PC-9 (cell line): ENCODE results near the gene DMAC2. TPM values are rescaled to one million over a fixed set of nuclear protein-coding genes. Genes with fewer than 3 reads are reported as not detected.
A peak's percentile ranks its signal among the peaks of the same experiment; 100 is the strongest.

Experiments used
- BruUV-seq: library from RNA; stranded (reverse); fragments of 400-500 nt; replicated peaks from 2 replicates; lab custom pipeline; 2021; lab: Mats Ljungman, UMichigan
- CTCF ChIA-PET: fragments of 300-600 bp; sonication (Branson Sonifier 250); formaldehyde crosslinking; loops from one replicate; lab custom pipeline; 2022; ENCODE audit warnings: antibody characterized with exemption; lab: Charles Lee
- POLR2A ChIA-PET: fragments of 300-600 bp; sonication (Branson Sonifier 250); formaldehyde crosslinking; loops from one replicate; lab custom pipeline; 2022; ENCODE audit warnings: antibody characterized with exemption; ENCODE audit not compliant: unreplicated experiment; lab: Charles Lee
- DNase-seq, 2 experiments: peaks; one replicate each; pipeline versions ENCODE4 v3.0.0 to v3.0.0-alpha.2; 2015 to 2022; ENCODE audit warnings: mixed read lengths in 1 of 2
- H2AFZ ChIP-seq: fragments of 200-600 bp; sonication (generic); 2 replicates; pipeline ENCODE4 v1.8.1; 2017; ENCODE audit warnings: antibody characterized with exemption
- H3F3A ChIP-seq: fragments of 200-600 bp; sonication (generic); 2 replicates; pipeline ENCODE4 v1.8.1; 2017; ENCODE audit warnings: antibody characterized with exemption, mild to moderate bottlenecking, low read depth; ENCODE audit not compliant: insufficient read depth
- H3K27ac ChIP-seq: fragments of 200-600 bp; sonication (generic); 2 replicates; pipeline ENCODE4 v1.6.1; 2016; ENCODE audit warnings: mixed run types
- H3K27me3 ChIP-seq: fragments of 200-600 bp; sonication (generic); 2 replicates; pipeline ENCODE4 v1.6.1; 2016; ENCODE audit warnings: low read depth, mixed run types; ENCODE audit not compliant: insufficient read depth
- H3K36me3 ChIP-seq: fragments of 200-600 bp; sonication (generic); 2 replicates; pipeline ENCODE4 v1.6.1; 2016; ENCODE audit warnings: low read depth, mixed run types
- H3K4me1 ChIP-seq: fragments of 200-600 bp; sonication (generic); replicated peaks from 2 replicates; pipeline ENCODE4 v1.6.1; 2016; ENCODE audit warnings: mixed run types; ENCODE audit not compliant: insufficient read depth
- H3K4me2 ChIP-seq: fragments of 200-600 bp; sonication (generic); 2 replicates; pipeline ENCODE4 v1.6.1; 2017; ENCODE audit warnings: mixed run types
- H3K4me3 ChIP-seq: fragments of 200-600 bp; sonication (generic); 2 replicates; pipeline ENCODE4 v1.6.1; 2016; ENCODE audit warnings: mixed run types
- H3K79me2 ChIP-seq: fragments of 200-600 bp; sonication (generic); 2 replicates; pipeline ENCODE4 v1.6.1; 2017; ENCODE audit warnings: low read depth, mixed run types
- H3K9me2 ChIP-seq: fragments of 200-600 bp; sonication (generic); 2 replicates; pipeline ENCODE4 v1.8.1; 2017; ENCODE audit warnings: mild to moderate bottlenecking; ENCODE audit not compliant: insufficient read depth
- H3K9me3 ChIP-seq: fragments of 200-600 bp; sonication (generic); 2 replicates; pipeline ENCODE4 v1.8.1; 2016; ENCODE audit warnings: low read depth; ENCODE audit not compliant: insufficient read depth
- H4K20me1 ChIP-seq: fragments of 200-600 bp; sonication (generic); 2 replicates; pipeline ENCODE4 v1.8.1; 2017; ENCODE audit not compliant: insufficient read depth
- CTCF ChIP-seq: fragments of 200-600 bp; sonication (generic); conservative IDR thresholded peaks from 2 replicates; pipeline ENCODE4 v1.6.1; 2017; ENCODE audit warnings: mixed run types, antibody characterized with exemption, mild to moderate bottlenecking, moderate library complexity
- EZH2 ChIP-seq: fragments of 200-600 bp; sonication (generic); IDR thresholded peaks from 2 replicates; pipeline ENCODE4 v1.8.0; 2017; ENCODE audit warnings: antibody characterized with exemption, low read depth
- intact Hi-C: fragments of 100-400 bp; cut with micrococcal nuclease; formaldehyde crosslinking; loops from one replicate; pipeline ENCODE4 v1.10.0; 2022; ENCODE audit not compliant: unreplicated experiment
- total RNA-seq: library from RNA; stranded (reverse); gene quantifications from 2 replicates; pipeline ENCODE4 v1.2.3, GENCODE V29; 2021

Gene DMAC2
- total RNA-seq, 1 experiment from 2014 or later: 38.6 TPM

DNA sequence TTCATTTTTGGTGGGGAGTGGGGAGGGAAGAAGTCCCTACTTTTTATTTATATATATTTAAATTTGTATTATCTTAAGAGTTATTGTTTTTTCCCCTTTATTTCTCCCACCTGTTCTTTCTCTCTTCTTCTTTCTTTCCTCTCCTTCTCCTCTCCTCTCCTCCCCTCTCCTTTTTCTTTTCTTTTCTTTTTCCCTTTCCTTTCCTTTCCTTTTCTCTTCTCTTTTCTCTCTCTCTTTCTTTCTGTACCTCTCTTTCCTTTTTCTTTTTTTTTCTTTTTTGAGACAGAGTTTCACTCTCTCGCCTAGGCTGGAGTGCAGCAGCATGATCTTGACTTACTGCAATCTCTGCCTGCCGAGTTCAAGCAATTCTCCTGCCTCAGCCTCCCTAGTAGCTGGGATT, 40.2 kb downstream of the DMAC2 start:
- H3K9me2 ChIP-seq: no peaks in the 10 kb centered on the region
- no TSS peak for BruUV-seq
- H3K27me3 ChIP-seq: no peaks in the 10 kb centered on the region
- POLR2A ChIA-PET: no interaction called here
- peaks cover 19% of the 10 kb centered on the region for H3K4me1 ChIP-seq
- no peak overlapping the region for H3K4me2 ChIP-seq
- H3K4me3 ChIP-seq: no peak overlapping the region
- H3K9me3 ChIP-seq: no peaks in the 10 kb centered on the region
- CTCF ChIA-PET: no interaction called here
- H3K27ac ChIP-seq: no peak overlapping the region
- no peak overlapping the region for H2AFZ ChIP-seq
- intact Hi-C loops: no loop called here
- H3K79me2 ChIP-seq: peaks cover 42% of the 10 kb centered on the region
- H3K36me3 ChIP-seq: no peaks in the 10 kb centered on the region
- no peaks in the 10 kb centered on the region; the same call in 1 of the 2 replicates for H3F3A ChIP-seq
- TF ChIP-seq EZH2: no peak
- no peak for TF ChIP-seq CTCF
- no peaks in the 10 kb centered on the region; the same call in 1 of the 2 replicates for H4K20me1 ChIP-seq
- no peak for DNase-seq

DNA sequence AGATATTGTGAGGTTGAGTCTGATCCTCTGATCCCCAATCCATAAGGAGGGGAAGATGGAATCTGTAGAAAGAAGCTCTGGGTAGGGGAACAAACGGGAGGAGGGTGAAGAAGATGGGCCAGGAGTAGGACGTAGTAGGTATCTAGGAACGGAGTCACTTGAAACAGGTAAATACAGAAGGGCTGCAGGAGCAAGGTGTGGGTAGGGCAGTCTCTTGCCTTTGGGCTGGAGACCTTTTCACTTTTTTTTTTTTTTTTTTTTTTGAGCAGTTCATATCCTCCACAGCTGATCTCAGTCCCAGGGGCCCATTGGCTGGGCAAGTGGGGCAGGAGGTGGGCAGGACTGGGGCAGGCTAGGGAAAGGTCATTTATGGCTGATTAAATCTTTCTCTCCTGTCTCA, 40.6 kb downstream of the DMAC2 start:
- POLR2A ChIA-PET: no interaction called here

GRCh38 chr19:41398598-41398997, 41.1 kb downstream of the DMAC2 start:
- peak overlapping the region; percentile 82 for H3K4me2 ChIP-seq
- H3K9me3 ChIP-seq: no peaks in the 10 kb centered on the region
- TF ChIP-seq CTCF (no peak), EZH2 (no peak)
- H3K9me2 ChIP-seq: no peaks in the 10 kb centered on the region
- BruUV-seq: no TSS peak
- peaks cover 42% of the 10 kb centered on the region for H3K79me2 ChIP-seq
- H2AFZ ChIP-seq: no peak overlapping the region
- DNase-seq: no peak
- no peaks in the 10 kb centered on the region for H3K36me3 ChIP-seq
- ChIA-PET POLR2A (no interaction called here), CTCF (no interaction called here)
- H3K27ac ChIP-seq: no peak overlapping the region
- intact Hi-C loops: no loop called here
- H3K27me3 ChIP-seq: no peaks in the 10 kb centered on the region
- H4K20me1 ChIP-seq: no peaks in the 10 kb centered on the region; the same call in 1 of the 2 replicates
- H3F3A ChIP-seq: no peaks in the 10 kb centered on the region; the same call in 1 of the 2 replicates
- peaks cover 19% of the 10 kb centered on the region for H3K4me1 ChIP-seq
- peak overlapping the region; percentile 100 for H3K4me3 ChIP-seq

More for the DNA sequence above, 40.6 kb downstream of the DMAC2 start:
- no peak overlapping the region for H2AFZ ChIP-seq
- H3K36me3 ChIP-seq: no peaks in the 10 kb centered on the region
- H3F3A ChIP-seq: no peaks in the 10 kb centered on the region; the same call in 1 of the 2 replicates
- CTCF ChIA-PET: no interaction called here
- no peak for DNase-seq
- H3K4me2 ChIP-seq: peak overlapping the region; percentile 82
- H3K9me2 ChIP-seq: no peaks in the 10 kb centered on the region
- peaks cover 42% of the 10 kb centered on the region for H3K79me2 ChIP-seq
- no peaks in the 10 kb centered on the region for H3K27me3 ChIP-seq
- H3K9me3 ChIP-seq: no peaks in the 10 kb centered on the region
- TF ChIP-seq CTCF: no peak
- no peak for TF ChIP-seq EZH2
- intact Hi-C loops: no loop called here
- peaks cover 19% of the 10 kb centered on the region for H3K4me1 ChIP-seq
- BruUV-seq: no TSS peak
- H3K27ac ChIP-seq: no peak overlapping the region
- H4K20me1 ChIP-seq: no peaks in the 10 kb centered on the region; the same call in 1 of the 2 replicates
- H3K4me3 ChIP-seq: peak overlapping the region; percentile 100; the same call in 1 of the 2 replicates
